ENCODE data around the gene CCDC85C. TPM values are rescaled to one million over a fixed set of nuclear protein-coding genes. Genes with fewer than 3 reads are reported as not detected.

CCDC85C gene
- total and polyA plus RNA-seq, 2 experiments from 2014 or later: 4.5 to 24.9 TPM

DNA sequence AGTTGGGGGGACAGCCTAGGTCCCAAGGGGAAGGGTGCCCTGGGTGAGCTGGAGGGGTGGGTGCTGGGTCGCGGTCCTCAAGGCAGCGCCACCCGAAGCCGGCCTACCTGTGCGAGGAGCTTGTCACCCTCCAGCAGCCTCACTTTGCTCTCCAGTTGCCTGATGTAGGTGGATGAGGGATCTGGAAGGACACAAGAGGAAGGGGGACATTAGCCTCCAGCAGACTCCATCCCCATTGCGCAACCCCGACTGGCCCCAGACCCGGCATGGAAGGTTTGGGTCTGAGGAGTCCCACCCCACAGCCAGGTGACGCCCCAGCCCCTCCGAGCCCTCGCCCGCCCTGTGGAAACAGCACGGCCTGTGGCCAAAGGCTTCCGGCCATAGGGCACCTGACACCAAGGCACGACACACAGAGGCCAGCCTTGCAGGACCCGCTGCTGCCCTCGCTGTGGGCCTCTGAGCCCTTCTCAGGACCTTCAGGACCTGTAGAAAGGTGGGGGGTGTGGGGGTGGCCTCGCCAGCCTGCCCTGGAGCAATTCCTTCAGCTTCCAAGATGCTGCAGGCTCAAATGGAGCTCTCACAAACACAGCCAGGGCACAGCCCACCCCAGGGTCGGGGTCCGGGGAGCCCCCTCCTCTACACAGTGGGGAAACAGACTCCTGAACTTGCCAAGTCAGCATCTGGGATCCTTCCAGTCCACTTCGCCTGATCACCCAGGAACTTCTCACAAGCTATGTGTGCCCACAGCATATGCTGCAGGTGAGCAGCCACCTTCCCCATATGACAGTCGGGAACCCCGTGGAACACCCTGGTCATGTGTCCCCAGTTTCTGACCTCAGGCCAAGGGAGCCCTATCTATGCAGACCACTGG lies 67.9 kb downstream of the CCDC85C start (continued):
- TF ChIP-seq ZNF462 (CRISPR knock-in tag; IDR thresholded peaks at IDR 0.05) (no peak), ZNF114 (CRISPR knock-in tag; IDR thresholded peaks at IDR 0.05) (no peak)
- TF ChIP-seq, protein P1, sequence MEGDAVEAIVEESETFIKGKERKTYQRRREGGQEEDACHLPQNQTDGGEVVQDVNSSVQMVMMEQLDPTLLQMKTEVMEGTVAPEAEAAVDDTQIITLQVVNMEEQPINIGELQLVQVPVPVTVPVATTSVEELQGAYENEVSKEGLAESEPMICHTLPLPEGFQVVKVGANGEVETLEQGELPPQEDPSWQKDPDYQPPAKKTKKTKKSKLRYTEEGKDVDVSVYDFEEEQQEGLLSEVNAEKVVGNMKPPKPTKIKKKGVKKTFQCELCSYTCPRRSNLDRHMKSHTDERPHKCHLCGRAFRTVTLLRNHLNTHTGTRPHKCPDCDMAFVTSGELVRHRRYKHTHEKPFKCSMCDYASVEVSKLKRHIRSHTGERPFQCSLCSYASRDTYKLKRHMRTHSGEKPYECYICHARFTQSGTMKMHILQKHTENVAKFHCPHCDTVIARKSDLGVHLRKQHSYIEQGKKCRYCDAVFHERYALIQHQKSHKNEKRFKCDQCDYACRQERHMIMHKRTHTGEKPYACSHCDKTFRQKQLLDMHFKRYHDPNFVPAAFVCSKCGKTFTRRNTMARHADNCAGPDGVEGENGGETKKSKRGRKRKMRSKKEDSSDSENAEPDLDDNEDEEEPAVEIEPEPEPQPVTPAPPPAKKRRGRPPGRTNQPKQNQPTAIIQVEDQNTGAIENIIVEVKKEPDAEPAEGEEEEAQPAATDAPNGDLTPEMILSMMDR (conservative IDR thresholded peaks at IDR 0.05; ENCODE audit: low read depth in 2 of 2): no peak

DNA sequence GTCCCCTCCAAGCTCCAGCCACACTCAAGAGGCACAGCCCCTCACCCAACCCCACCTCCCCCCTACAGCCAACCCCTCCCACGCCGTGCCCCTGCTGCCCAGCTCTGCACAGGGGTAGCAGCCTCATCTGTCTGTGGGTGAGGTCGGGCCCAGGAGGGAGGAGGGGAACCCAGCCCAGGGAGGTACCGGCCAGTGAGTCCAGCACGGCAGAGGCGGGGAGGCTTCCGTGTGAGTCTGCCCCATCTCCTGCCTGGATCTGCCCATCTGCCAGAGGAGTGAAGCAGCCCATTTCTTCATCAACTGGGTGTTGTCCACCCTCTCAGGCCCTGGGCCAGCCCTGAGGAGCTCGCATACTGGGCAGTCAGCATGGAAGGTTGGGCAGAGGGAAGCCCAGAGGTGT lies 68.6 kb downstream of the CCDC85C start:
- peaks cover 22% of the 10 kb centered on the region for H3K27me3 Mint-ChIP-seq (ENCODE audit: insufficient read depth, low read depth, poor library complexity)
- peaks cover 34% of the 10 kb centered on the region for H3K4me1 Mint-ChIP-seq
- DNase-seq (ENCODE audit: low spot score) (no peak), ATAC-seq (no peak)
- no peak overlapping the region for H2AFZ ChIP-seq
- H3K4me1 ChIP-seq (ENCODE audit: insufficient read depth): peaks cover 15% of the 10 kb centered on the region
- H3K9me3 Mint-ChIP-seq: no peaks in the 10 kb centered on the region
- H3K4me3 ChIP-seq: no peak overlapping the region
- H3K9me2 ChIP-seq (ENCODE audit: insufficient read depth): no peaks in the 10 kb centered on the region
- no peak overlapping the region for H3K4me3 Mint-ChIP-seq
- H3K36me3 Mint-ChIP-seq (ENCODE audit: low read depth): no peaks in the 10 kb centered on the region
- no peak overlapping the region for H3K27ac ChIP-seq (ENCODE audit: low read depth)
- 0 out of 2 replicates have a peak, but pooled peaks cover 3% of the 10 kb centered on the region for H3F3A ChIP-seq (replicated peaks; ENCODE audit: low read depth)
- no peak overlapping the region for H3K4me2 ChIP-seq
- H3K36me3 ChIP-seq (ENCODE audit: insufficient read depth): no peaks in the 10 kb centered on the region
- no peaks in the 10 kb centered on the region; the same call in 1 of the 2 replicates for H4K20me1 ChIP-seq (replicated peaks; ENCODE audit: insufficient read depth)
- H3K27ac Mint-ChIP-seq: no peak overlapping the region
- H3K27me3 ChIP-seq (ENCODE audit: insufficient read depth): no peaks in the 10 kb centered on the region
- H3K79me2 ChIP-seq (replicated peaks; ENCODE audit: insufficient read depth): peaks cover 39% of the 10 kb centered on the region
- TF ChIP-seq, protein P2, sequence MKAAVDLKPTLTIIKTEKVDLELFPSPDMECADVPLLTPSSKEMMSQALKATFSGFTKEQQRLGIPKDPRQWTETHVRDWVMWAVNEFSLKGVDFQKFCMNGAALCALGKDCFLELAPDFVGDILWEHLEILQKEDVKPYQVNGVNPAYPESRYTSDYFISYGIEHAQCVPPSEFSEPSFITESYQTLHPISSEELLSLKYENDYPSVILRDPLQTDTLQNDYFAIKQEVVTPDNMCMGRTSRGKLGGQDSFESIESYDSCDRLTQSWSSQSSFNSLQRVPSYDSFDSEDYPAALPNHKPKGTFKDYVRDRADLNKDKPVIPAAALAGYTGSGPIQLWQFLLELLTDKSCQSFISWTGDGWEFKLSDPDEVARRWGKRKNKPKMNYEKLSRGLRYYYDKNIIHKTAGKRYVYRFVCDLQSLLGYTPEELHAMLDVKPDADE (IDR thresholded peaks at IDR 0.05): no peak
- TF ChIP-seq CREB1 (CRISPR knock-in tag; IDR thresholded peaks at IDR 0.05; ENCODE audit: low read depth) (no peak), NANOG (IDR thresholded peaks at IDR 0.05; ENCODE audit: borderline replicate concordance) (no peak), ZNF331 (CRISPR knock-in tag; IDR thresholded peaks at IDR 0.05; ENCODE audit: low read depth) (no peak), EZH2 (IDR thresholded peaks at IDR 0.05; ENCODE audit: low read depth, unreplicated experiment) (no peak), ZNF114 (CRISPR knock-in tag; IDR thresholded peaks at IDR 0.05) (no peak), POLR2AphosphoS5 (IDR thresholded peaks at IDR 0.05; ENCODE audit: low read depth) (no peak), STAT1 (IDR thresholded peaks at IDR 0.05; ENCODE audit: unreplicated experiment) (no peak)
- TF ChIP-seq, protein P1 (conservative IDR thresholded peaks at IDR 0.05; ENCODE audit: low read depth in 2 of 2): no peak
